Activated T-cell treated with anti-CD3 and anti-CD28 coated beads for 48 hours (primary cell): ENCODE measurements around the gene MAPK4.
"Not testable (repeated sequence)": the region's sequence is repeated elsewhere in the genome, so short reads cannot be mapped to it uniquely, and the experiment has no call there.

ENCODE experiments used
- DNase-seq: peaks from one replicate; pipeline ENCODE4 v3.0.0-alpha.2; 2020; ENCODE audit warnings: low read depth

Gene MAPK4

DNA sequence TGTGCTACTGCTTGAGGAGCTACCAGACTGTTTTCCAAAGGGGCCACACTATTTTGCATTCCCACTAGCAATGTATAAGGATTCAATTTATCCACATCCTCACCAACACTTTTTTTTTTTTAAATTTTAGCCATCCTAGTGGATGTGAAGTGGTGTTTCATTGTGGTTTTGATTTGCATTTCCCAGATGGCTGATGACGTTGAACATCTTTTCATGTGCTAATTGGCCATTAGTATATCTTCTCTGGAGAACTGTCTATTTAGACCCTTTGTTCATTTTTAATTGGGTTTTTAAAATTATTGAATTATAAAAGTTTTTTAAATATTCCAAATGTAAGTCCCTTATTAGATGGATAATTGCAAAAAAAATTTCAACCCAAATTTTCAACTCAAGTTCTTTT is 121.1 kb downstream of the MAPK4 start:
- DNase-seq: no peak

DNA sequence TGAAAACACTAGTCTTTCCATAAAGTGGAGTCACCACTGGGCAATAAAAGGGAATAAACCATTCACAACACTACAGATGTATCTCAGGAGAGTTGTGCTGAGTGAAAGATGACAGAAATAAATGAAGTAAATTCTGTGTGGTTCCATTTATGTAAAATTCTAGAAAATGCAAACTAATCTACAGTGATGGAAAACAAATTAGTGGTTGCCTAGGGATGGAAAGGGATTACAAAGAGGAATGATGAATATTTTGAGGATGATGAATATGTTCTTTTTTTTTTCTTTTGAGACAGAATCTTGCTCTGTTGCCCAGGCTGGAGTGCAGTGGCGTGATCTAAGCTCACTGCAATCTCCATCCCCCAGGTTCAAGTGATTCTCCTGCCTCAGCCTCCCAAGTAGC is 123.0 kb downstream of the MAPK4 start:
- no peak for DNase-seq

- no peak for DNase-seq
These were observed 126.5 kb downstream of the MAPK4 start for GRCh38 chr18:50686409-50686808.

DNA sequence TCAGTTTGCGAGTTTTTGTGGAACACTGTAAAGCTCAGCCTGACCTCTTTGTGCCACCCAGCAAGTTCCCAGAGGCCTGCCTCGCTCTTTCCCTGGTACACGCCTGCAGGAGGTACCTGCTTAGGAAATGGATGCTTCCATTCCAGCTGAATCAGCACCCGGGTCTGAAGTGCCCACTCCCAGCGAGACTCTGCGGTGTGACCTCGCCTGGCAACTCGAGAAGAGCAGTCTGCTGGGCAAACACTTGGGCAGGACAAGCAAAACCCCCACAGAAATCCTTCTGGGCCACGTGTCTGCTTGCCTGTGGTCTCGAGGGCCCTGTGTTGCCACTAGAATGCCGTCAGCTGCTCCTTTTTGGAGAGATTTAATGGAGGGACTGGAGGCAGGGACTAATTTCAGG is 127.6 kb downstream of the MAPK4 start:
- DNase-seq: no peak

- no peak for DNase-seq
These were observed 129.7 kb downstream of the MAPK4 start for GRCh38 chr18:50689578-50689977.

GRCh38 chr18:50694147-50694546 is 134.3 kb downstream of the MAPK4 start:
- DNase-seq: no peak

DNA sequence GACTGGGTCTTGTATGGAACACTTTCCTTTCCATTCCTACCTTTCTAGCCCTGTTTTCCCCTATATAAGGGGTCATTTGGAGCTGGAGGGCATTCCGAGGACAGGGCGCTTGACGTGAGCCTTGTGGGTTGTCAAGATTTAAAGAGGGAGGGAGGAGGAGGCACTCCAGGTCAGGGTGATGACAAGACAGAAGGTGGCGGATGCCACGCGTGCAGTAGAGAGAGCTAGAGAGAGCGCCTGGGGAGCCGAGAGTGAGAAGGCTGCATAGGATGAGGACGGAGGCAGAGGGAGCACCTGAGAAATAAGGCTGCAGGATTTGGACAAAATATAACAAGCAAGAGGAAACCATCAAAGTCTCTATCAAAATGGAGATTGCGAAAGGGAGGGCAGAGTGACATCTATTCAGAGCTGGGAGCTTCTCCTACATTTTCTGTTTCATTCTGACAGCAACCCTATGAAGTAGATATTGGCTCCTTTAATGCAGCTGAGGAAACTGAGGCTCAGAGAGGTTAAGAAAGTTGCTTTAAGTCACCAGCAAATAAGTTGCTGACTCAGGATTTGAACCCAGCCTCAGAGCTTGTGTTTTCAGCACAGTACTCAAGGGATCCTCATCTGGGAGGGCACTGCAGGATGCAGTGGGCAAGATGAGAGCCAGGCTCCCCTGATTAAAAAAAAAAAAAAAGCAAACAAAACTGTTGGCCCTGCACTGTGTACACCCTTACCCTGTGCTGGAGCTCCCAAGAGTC is 135.7 kb downstream of the MAPK4 start:
- no peak for DNase-seq

- DNase-seq: no peak
These were observed 136.5 kb downstream of the MAPK4 start for GRCh38 chr18:50696436-50696835.

- DNase-seq: no peak
These were observed 137.0 kb downstream of the MAPK4 start for GRCh38 chr18:50696929-50697328.

GRCh38 chr18:50697509-50697908 is 137.6 kb downstream of the MAPK4 start:
- DNase-seq: no peak

DNA sequence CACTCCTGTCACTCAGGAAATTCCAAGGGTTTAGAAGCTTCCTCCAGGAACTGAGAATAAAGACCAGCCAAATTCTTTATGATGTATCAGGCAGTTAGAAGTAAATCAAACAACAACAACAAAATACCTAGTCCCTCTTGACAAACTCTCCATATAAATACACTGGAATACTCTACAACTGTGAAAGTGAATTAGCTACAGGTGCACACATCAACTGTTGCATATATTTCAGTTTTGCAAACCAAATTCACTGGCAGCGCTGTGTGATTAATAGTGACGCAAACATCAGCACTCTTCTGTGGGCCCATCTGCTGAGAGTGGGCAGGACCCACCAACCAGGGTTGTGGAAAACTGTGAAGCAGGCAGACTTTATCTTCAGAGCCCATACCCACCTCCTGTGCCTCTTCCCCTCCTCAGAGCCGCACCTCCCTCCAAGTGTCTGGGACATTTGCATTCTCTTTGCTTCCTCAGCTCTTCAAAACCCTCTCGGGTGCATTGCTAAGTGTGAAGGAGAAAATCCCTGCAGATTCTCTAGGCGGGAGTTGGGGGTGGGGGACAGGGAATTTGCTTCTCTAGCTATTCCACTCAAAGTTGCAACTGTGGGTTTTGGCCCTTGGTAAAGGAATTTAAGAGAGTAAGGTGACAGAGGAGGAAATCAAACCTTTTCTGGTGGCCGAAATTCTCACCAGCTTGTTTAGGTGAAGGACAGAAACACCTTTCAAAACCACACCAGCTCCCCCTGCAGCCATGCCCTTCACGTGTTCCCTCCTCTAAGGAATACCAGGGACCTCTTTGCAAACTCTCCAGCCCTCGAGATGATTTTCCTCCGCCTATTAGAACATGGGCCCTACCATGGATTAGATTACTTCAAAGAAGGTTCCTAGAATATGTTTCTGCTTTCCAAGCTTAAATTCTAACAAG is 140.6 kb downstream of the MAPK4 start:
- no peak for DNase-seq

DNA sequence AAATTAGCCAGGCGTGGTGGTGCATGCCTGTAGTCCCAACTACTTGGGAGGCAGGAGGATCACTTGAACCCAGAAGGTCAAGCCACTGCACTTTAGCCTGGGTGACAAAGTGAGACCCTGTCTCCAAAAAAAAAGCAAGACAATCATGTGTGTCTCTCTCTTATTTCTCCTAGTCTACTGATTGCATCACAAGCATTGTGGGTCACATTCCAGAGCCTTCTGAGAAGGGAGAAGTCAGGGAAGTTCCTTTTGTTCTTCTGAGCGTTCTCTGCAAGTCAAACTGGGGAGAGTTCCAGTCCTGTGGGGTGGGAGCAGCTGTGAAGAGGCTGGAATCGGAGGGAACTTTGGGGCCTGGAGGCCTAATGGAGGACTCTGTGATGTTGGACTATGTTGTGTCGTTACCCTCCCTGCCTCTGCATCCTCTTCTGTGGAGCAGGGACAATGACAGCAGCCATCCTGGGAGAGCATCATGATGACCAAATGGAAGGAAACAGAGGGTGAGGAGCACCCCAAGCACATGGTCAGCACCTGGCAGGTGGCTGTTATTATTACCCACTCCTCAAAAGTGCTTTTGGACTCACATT is 144.6 kb downstream of the MAPK4 start:
- no peak for DNase-seq

- no peak for DNase-seq
These were observed 146.3 kb downstream of the MAPK4 start for GRCh38 chr18:50706199-50706598.

DNA sequence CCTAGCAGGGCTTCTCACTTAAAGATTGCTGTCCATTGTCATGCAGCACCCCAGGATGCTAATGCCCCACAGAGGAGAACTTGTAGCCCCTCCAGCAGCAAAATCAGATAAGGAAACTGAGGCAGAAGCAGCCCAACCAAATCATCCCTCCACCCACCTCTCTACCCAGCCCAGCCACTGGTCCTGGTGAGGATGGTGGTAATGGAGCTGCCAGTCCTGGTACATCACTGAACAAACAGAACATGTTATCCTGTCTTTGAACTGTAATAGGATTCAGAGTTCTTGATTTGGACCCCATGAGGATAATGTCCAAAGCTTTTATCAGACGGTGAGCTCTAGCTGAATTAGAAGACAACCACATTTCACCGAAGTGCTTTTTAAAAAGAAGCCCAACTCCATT is 146.8 kb downstream of the MAPK4 start:
- DNase-seq: no peak

GRCh38 chr18:50707297-50707696 is 147.4 kb downstream of the MAPK4 start:
- not testable (repeated sequence) for DNase-seq

DNA sequence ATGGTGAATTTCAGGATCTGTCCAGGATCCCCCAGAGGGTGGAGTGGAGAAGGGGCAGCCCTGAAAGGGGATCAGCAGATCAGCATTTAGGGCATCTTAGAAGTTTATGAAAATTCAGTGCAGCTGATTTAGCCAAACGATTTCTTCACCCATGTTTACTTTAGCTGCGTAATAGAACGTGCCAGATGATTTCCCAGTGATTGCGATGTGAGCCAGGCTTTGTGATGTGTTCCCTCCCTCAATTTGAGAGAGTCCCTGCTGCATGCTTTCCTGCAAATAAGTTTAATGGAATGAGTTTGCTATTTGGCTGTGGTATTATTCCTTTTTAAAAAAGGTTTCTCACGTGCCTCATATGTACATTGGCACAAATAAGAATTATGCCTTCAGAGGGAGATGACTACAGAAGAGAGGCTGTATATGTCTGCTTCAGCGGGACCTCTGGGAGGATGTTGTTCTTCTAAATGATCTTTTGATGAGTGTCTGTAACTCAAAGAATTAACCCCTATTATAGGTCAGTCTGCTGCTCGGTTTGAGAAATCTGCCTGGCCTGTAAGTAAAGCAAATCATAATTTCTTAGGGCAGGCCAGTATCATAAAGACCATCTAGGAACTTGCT is 148.1 kb downstream of the MAPK4 start:
- no peak for DNase-seq

DNA sequence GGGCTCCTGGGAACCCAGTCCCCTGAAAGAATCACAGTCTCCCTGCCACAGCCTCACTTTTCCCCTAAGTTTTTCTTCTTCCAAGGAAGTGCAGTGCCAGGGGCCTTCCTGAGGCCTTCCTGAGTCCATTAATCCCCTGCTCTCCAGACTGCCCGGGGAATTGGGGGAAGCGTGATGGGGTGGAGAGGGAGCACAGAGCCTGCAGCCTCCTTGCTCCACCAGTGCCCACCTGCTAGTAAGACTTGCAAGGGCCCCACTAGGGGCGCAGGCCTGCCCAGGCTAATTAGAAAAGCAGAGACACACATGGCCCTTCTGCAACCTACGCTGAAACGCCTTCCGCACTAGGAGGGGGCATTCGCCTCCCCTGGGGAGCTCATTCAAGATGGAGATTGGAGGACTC is 149.3 kb downstream of the MAPK4 start:
- DNase-seq: no peak

- no peak for DNase-seq
These were observed 151.5 kb downstream of the MAPK4 start for GRCh38 chr18:50711386-50711785.

DNA sequence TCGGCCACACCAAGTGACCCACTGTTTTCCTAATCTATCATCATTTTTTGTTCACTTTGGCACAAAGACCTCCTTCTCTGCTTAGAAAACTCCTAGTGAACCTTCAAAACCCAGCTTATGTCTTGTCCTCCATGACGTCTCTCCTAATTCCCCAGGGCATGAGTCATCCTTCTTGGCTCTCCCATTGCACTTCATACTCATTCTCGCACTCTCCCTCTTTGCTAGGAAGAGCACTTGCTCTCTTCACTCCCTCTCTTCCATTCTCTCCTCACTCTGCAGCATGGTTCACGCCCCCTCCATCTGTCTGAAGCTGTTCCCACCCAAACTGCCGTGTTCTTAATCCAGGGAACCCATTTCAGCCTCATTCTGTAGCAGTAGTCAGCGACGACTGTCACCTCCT is 156.0 kb downstream of the MAPK4 start:
- DNase-seq: no peak

DNA sequence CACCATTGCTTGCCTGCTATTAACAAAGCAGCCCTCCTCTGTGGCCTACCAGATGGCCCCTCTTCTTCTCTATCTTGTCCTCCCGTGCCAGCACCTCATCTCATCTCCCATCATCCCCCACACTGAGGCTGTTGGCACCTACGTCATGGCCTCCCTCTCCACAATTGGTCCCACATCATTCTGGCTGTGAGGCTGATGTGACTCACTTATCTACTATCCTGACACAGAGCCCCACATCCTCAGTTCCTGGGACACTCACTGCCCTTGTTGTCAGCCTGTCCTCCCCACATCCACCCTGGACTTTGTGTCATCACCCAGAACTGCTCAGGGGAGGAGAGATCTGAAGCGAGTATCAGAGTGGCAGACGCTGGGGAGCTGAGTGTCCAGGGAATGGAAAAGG is 157.0 kb downstream of the MAPK4 start:
- DNase-seq: no peak

DNA sequence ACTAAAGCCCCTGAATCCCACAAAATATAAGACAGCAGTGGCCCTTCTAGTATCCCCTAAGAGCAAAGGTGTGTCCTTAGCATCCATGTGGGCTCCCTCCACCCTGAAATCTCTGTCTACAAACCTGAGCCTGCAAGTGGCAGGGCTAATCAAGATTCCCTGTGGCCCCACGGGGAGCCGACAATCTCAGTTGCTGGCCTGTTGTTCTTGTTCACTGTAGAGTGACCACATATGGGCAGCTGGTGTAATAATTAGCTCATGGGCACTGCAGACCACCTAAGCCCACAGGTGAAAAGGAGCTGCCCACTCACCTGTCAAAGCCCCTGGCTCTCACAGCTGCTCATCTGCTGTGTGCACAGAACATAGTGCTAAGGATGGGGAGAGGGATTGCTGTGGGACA is 157.7 kb downstream of the MAPK4 start:
- DNase-seq: no peak

DNA sequence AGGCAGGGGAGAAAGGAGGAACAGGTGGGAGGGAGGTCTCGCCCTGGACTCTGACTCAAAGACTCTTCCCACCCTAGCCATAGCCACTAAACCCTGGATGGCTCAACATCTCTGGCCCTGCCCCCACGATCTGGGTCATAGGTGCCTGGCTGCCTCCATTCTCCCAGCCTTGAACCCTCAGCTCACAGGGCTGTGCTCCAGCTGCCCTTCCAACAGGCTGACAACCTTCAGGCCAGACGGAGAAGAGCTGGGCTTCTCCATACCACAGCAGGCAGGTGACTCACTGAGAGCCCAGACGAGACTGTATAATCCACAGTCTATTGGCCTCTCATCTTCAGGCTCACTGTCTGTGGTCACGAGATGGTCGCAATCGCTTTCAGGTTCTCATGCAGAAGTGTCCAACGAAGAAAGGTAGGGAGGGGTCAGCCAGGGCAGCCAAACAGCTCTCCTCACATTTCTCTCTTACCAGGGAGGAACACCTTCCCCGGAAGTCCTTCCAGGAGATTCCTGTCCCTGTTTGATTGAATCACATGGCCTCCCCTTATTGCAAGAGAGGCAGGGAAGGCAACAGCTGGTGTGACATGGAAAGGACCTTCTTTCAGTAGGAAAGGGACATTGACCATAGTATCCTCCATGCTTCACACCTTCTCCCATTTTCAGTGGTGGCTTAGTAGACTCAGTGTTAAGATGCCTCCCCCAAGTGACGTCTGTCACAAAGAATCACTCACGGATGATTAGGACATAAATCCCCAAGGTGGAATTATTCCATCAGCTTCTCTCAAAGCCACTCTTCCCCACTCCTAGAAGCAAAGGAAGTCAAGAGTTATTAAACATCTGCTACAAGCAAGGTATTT is 159.8 kb downstream of the MAPK4 start:
- DNase-seq: no peak
